Transverse colon (tissue), 4 donors: ENCODE results near the gene FAM13A. TPM values are rescaled to one million over a fixed set of nuclear protein-coding genes. Genes with fewer than 3 reads are reported as not detected.
"Not testable (repeated sequence)": the region's sequence is repeated elsewhere in the genome, so short reads cannot be mapped to it uniquely, and the experiment has no call there.

Experiments used
- DNase-seq: peaks from one replicate; pipeline ENCODE4 v3.0.0-alpha.2; 2019
- H3K27ac ChIP-seq, 4 donors: fragments of 200-600 bp; sonication (generic); 2 replicates each; pipeline ENCODE4 v1.5.1; 2016 to 2018; ENCODE audit warnings: inconsistent platforms in 4 of 4
- H3K27me3 ChIP-seq: fragments of 200-600 bp; sonication (generic); 2 replicates; pipeline ENCODE4 v1.5.1; 2017; ENCODE audit warnings: inconsistent platforms
- H3K36me3 ChIP-seq, 4 donors: fragments of 200-600 bp; sonication (generic); 2 replicates each; pipeline ENCODE4 v1.5.1; 2017 to 2019; ENCODE audit warnings: inconsistent platforms in 4 of 4
- H3K4me1 ChIP-seq, 4 donors: fragments of 200-600 bp; sonication (generic); 2 replicates each; pipeline ENCODE4 v1.5.1; 2017 to 2020; ENCODE audit warnings: inconsistent platforms in 4 of 4
- H3K4me3 ChIP-seq, 4 donors: fragments of 200-600 bp; sonication (generic); 1 replicate in 1 of 4; 2 replicates in 3 of 4; pipeline versions ENCODE4 v1.5.1 to v1.6.1; 2017 to 2019; ENCODE audit warnings: inconsistent platforms in 4 of 4
- H3K9me3 ChIP-seq, 2 donors: fragments of 200-600 bp; sonication (generic); 2 replicates each; pipeline ENCODE4 v1.5.1; 2017 to 2019; ENCODE audit warnings: inconsistent platforms in 2 of 2
- EP300 ChIP-seq: sonication (generic); formaldehyde crosslinking; IDR thresholded peaks from one replicate; pipeline ENCODE4 v1.6.1; 2017; ENCODE audit warnings: antibody characterized with exemption, low read depth
- POLR2A ChIP-seq: fragments of 450-650 bp; IDR thresholded peaks from one replicate; pipeline ENCODE4 v1.6.1; 2016; ENCODE audit warnings: antibody characterized with exemption, mild to moderate bottlenecking, moderate library complexity
- POLR2AphosphoS5 ChIP-seq, 3 donors: sonication (generic); formaldehyde crosslinking; IDR thresholded peaks; one replicate each; pipeline ENCODE4 v1.6.1; 2016; ENCODE audit warnings: antibody characterized with exemption in 3 of 3
- WGBS, 2 donors: methylation state at CpG; one replicate each; pipeline ENCODE4 v1.1.5; 2018; ENCODE audit warnings: low coverage in 1 of 2; 5-methylcytosine and 5-hydroxymethylcytosine counted together
- in situ Hi-C, 4 donors: fragments of 200-750 bp; cut with MboI; loops; one replicate each; pipeline versions ENCODE4 v1.15.0 to v1.15.1; 2017; ENCODE audit warnings: low sequenced_read_pairs in 3 of 4, low pct_ligation_motif_present in 1 of 4, low pct_unique_long_range_greater_than_20kb in 1 of 4
- intact Hi-C: fragments of 100-400 bp; cut with DNase I; formaldehyde crosslinking; loops from one replicate; pipeline ENCODE4 v1.15.1; 2023; ENCODE audit warnings: low total_unique reads
- total RNA-seq, 4 donors: library from RNA; depleted of rRNA; stranded (reverse); fragments of >200 nt; gene quantifications; one replicate each; pipeline ENCODE4 v1.1.0, GENCODE V29; 2016
- TF ChIP-seq, protein P1 (sequence below), 5 experiments: fragments of 200-600 bp in 3 of 5; fragments of 450-650 bp in 2 of 5; sonication (generic) in 3 of 5; IDR thresholded peaks; 1 replicate in 2 of 5; 2 replicates in 3 of 5; pipeline ENCODE4 v1.5.1; 2016 to 2017; ENCODE audit warnings: antibody characterized with exemption in 5 of 5, inconsistent platforms in 3 of 5, mild to moderate bottlenecking in 2 of 5, moderate library complexity in 1 of 5

The FAM13A gene
- total RNA-seq, 4 donors from 2014 or later: 57.6 to 88.6 (median 67.6) TPM

DNA sequence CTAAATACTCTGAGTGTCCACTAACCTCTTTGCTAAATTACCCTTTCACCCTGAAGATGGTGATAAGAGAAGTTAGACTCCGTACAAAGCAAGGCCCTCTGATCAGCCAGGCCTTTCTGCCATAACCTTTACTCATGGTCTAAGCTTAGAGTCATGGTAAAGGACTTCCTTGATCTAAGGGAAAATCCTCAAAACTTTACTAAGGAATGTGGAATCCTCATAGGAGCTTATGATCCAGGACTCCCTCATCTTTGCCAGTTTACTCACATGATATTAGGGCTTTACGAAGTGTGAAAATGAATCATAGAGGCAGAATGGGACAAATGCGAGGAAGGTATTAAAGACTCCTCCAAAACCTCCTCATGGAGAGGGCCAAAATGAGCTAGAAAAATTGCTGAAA is 7.9 kb upstream of the FAM13A start:
- no peaks in the 10 kb centered on the region for H3K4me1 ChIP-seq
- H3K4me3 ChIP-seq: no peak overlapping the region
- H3K27me3 ChIP-seq: no peaks in the 10 kb centered on the region
- H3K36me3 ChIP-seq: no peaks in the 10 kb centered on the region
- no peaks in the 10 kb centered on the region for H3K9me3 ChIP-seq
- H3K27ac ChIP-seq: no peak overlapping the region
- WGBS, 2 donors: 59% methylated on average over 3 of the region's 3 CpGs; no CpG with 5 or more reads in 1 of the 2 donors
- in situ Hi-C loops: no loop called here
- no peak for TF ChIP-seq POLR2A
- TF ChIP-seq POLR2AphosphoS5 (IDR thresholded peaks at IDR 0.05): no peak
- no peak for TF ChIP-seq EP300
- TF ChIP-seq, protein P1, sequence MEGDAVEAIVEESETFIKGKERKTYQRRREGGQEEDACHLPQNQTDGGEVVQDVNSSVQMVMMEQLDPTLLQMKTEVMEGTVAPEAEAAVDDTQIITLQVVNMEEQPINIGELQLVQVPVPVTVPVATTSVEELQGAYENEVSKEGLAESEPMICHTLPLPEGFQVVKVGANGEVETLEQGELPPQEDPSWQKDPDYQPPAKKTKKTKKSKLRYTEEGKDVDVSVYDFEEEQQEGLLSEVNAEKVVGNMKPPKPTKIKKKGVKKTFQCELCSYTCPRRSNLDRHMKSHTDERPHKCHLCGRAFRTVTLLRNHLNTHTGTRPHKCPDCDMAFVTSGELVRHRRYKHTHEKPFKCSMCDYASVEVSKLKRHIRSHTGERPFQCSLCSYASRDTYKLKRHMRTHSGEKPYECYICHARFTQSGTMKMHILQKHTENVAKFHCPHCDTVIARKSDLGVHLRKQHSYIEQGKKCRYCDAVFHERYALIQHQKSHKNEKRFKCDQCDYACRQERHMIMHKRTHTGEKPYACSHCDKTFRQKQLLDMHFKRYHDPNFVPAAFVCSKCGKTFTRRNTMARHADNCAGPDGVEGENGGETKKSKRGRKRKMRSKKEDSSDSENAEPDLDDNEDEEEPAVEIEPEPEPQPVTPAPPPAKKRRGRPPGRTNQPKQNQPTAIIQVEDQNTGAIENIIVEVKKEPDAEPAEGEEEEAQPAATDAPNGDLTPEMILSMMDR (IDR thresholded peaks at IDR 0.05): no peak
- DNase-seq: no peak
- intact Hi-C loops: no loop called here

DNA sequence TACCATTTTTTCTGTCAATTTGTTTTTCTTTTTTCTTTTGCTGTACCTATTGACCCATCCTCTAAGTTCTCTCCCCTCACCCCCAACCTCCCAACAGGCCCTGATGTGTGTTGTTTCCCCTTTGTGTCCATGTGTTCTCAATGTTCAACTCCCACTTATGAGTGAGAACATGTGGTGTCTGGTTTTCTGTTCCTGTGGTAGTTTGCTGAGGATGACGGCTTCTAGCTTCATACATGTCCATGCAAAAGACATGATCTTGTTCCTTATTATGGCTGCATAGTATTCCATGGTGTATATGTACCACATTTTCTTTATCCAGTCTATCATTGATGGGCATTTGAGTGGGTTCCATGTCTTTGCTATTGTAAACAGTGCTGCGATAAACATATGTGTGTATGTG is 859 bp upstream of the FAM13A start:
- H3K27me3 ChIP-seq, in situ Hi-C loops, H3K36me3 ChIP-seq, DNase-seq, H3K9me3 ChIP-seq, intact Hi-C loops, H3K4me3 ChIP-seq: not testable (repeated sequence)
- Histone ChIP-seq H3K27ac (peak overlapping the region in 2 of 4 donors; percentile 57 to 69), H3K4me1 (peaks cover 4 to 27% (median 9%) of the 10 kb centered on the region in 4 donors)
- WGBS, 2 donors: 44% methylated on average over 2 of the region's 2 CpGs; no CpG with 5 or more reads in 1 of the 2 donors

DNA sequence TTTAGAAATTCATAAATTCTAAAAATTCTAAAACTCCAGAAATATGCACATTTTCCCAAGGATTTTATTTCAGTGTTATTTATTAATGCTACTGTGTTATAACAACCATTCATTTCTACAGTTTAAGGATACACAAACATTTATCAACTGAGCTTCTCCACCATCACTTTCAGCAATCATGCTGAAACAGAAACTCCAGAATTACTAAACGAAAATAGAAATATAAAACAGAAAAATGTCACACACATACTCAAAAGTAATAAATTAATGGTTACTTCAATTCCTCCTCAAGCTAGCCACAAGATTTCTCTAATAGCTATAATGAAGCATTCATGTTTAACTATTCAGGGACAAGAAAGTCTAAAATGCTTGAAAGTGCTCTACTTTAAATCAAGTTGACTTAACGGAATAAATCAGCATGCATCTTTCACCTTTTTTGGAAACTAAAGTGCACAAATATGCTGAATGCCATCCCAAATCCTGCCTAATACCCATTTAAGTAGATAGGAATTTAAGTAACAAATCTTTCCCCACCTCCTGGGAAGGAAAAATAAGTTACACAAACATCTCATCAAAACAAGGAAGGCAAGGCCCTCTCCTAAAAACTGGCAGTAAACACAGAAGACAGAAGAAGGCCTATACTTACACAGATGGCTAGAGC is 563 bp downstream of the FAM13A start:
- intact Hi-C loops: no loop called here
- Histone ChIP-seq H3K4me1 (peaks cover 4 to 27% (median 9%) of the 10 kb centered on the region in 4 donors), H3K27ac (peak overlapping the region; percentile 57 to 70 (median 67)), H3K4me3 (peak overlapping the region in 3 of 4 donors; percentile 25 to 52 (median 29)), H3K9me3 (no peaks in the 10 kb centered on the region), H3K27me3 (no peaks in the 10 kb centered on the region), H3K36me3 (no peaks in the 10 kb centered on the region)
- TF ChIP-seq, protein P1 (IDR thresholded peaks at IDR 0.05): no peak
- WGBS, 2 donors: 12 to 13% methylated on average over 2 of the region's 2 CpGs
- no peak for DNase-seq
- in situ Hi-C loops: no loop called here

DNA sequence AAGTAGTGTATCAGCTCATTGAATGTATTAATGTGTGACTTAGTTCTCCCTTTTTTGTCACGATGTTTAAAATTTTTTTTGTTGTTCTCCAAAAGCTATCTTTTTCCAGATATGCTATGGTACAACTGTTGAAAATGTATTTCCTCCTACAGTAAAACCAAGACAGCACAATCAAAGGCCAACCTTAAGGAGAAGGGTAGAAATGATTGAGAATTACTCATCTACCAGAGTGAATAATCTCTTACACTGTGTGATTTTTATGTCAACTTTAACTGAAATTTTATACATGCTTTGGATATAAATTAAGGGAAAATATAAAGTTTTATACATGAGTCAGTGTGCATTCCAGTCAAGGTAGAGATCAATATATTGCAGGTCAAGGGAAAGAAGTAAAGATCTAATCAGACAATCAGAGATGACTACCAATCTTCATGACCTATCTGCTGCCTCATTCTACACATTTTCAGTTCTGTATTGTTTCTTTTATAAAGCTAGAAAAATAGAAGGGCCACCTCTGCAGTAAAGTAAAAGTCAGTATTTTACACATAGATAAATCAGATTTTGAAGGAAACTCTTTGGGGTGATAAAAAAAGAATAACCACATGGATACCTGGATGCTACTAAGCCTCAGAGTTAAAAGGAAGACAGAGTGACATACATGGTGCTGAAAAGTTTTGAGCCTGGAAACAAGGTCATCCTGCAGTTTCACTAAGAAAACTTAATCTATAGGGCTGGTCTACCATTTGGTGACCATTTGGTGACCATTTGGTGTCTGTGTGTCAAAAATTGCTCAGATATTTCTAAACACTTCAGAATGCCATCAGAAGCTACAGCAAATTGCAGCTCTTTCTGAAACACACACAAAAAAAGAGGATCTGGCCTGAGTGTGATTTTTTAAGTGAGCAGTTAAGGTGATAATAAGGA is 1.6 kb downstream of the FAM13A start:
- Histone ChIP-seq H3K4me1 (peaks cover 4 to 27% (median 9%) of the 10 kb centered on the region in 4 donors), H3K27me3 (no peaks in the 10 kb centered on the region), H3K9me3 (no peaks in the 10 kb centered on the region), H3K27ac (no peak overlapping the region), H3K4me3 (peak overlapping the region in 1 of 4 donors; percentile 52), H3K36me3 (no peaks in the 10 kb centered on the region)
- intact Hi-C loops: no loop called here
- WGBS, 2 donors: 19 to 42% methylated on average over 1 of the region's 1 CpG
- DNase-seq: no peak
- in situ Hi-C loops: no loop called here
- TF ChIP-seq EP300 (no peak), POLR2AphosphoS5 (IDR thresholded peaks at IDR 0.05) (no peak), POLR2A (no peak)
- TF ChIP-seq, protein P1 (IDR thresholded peaks at IDR 0.05): no peak
